ENCODE measurements around the gene OSBPL9. TPM values are rescaled to one million over a fixed set of nuclear protein-coding genes. Genes with fewer than 3 reads are reported as not detected.

Gene OSBPL9
- total and polyA plus RNA-seq, 9 of the 15 experiments (the other 6 are each of a cell fraction or from before 2014, with no cell fraction given): 43.9 to 217 (median 170) TPM

DNA sequence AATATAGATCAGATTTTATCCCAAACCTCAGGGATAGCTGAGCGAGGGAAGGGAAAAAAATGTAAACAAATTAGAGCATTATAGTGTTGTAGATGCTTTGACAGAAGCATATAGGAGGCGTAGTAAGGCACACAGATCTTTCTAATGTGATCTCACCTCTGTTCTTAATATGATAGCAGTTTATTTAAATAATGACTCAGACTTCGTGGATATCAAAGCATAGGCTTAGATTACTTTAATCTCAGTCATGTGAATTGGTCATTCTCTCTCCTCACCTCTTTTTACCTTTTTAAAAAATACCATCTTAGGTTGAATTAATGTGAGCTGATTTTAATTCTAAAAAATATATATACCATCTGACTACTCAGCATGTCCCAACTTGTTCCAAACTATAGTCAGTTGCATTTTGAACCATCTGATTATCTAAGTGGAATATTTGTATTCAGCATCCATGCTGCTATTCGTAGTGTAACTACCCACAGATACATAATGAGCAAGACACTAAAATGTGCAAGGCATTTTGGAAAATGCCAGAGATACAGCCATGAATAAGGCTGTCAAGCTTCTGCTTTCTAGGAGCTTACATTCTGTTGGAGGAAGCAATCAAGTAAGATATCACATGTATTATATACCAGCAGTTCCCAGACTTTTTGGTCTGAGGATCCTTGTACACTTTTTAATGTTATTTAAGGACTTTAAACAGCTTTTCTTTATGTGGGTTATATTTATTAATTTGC lies 76.7 kb downstream of the OSBPL9 start (continued):
- TF ChIP-seq GABPB2 (CRISPR knock-in tag; conservative IDR thresholded peaks at IDR 0.05): no peak
- TF ChIP-seq, protein P1, sequence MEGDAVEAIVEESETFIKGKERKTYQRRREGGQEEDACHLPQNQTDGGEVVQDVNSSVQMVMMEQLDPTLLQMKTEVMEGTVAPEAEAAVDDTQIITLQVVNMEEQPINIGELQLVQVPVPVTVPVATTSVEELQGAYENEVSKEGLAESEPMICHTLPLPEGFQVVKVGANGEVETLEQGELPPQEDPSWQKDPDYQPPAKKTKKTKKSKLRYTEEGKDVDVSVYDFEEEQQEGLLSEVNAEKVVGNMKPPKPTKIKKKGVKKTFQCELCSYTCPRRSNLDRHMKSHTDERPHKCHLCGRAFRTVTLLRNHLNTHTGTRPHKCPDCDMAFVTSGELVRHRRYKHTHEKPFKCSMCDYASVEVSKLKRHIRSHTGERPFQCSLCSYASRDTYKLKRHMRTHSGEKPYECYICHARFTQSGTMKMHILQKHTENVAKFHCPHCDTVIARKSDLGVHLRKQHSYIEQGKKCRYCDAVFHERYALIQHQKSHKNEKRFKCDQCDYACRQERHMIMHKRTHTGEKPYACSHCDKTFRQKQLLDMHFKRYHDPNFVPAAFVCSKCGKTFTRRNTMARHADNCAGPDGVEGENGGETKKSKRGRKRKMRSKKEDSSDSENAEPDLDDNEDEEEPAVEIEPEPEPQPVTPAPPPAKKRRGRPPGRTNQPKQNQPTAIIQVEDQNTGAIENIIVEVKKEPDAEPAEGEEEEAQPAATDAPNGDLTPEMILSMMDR (IDR thresholded peaks at IDR 0.05 in 2 of 3, conservative IDR thresholded peaks at IDR 0.05 in 1 of 3; ENCODE audit: insufficient read depth in 2 of 3, low read depth in 1 of 3, low read length in 3 of 3): no peak
- TF ChIP-seq, protein P2, sequence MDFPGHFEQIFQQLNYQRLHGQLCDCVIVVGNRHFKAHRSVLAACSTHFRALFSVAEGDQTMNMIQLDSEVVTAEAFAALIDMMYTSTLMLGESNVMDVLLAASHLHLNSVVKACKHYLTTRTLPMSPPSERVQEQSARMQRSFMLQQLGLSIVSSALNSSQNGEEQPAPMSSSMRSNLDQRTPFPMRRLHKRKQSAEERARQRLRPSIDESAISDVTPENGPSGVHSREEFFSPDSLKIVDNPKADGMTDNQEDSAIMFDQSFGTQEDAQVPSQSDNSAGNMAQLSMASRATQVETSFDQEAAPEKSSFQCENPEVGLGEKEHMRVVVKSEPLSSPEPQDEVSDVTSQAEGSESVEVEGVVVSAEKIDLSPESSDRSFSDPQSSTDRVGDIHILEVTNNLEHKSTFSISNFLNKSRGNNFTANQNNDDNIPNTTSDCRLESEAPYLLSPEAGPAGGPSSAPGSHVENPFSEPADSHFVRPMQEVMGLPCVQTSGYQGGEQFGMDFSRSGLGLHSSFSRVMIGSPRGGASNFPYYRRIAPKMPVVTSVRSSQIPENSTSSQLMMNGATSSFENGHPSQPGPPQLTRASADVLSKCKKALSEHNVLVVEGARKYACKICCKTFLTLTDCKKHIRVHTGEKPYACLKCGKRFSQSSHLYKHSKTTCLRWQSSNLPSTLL (IDR thresholded peaks at IDR 0.05): no peak
- TF ChIP-seq, protein P3, sequence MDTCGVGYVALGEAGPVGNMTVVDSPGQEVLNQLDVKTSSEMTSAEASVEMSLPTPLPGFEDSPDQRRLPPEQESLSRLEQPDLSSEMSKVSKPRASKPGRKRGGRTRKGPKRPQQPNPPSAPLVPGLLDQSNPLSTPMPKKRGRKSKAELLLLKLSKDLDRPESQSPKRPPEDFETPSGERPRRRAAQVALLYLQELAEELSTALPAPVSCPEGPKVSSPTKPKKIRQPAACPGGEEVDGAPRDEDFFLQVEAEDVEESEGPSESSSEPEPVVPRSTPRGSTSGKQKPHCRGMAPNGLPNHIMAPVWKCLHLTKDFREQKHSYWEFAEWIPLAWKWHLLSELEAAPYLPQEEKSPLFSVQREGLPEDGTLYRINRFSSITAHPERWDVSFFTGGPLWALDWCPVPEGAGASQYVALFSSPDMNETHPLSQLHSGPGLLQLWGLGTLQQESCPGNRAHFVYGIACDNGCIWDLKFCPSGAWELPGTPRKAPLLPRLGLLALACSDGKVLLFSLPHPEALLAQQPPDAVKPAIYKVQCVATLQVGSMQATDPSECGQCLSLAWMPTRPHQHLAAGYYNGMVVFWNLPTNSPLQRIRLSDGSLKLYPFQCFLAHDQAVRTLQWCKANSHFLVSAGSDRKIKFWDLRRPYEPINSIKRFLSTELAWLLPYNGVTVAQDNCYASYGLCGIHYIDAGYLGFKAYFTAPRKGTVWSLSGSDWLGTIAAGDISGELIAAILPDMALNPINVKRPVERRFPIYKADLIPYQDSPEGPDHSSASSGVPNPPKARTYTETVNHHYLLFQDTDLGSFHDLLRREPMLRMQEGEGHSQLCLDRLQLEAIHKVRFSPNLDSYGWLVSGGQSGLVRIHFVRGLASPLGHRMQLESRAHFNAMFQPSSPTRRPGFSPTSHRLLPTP (IDR thresholded peaks at IDR 0.05; ENCODE audit: borderline replicate concordance, extremely low read depth, insufficient read length): no peak
- TF ChIP-seq ZKSCAN1 (IDR thresholded peaks at IDR 0.05; ENCODE audit: low read depth, low read length): no peak
- TF ChIP-seq, protein P4, sequence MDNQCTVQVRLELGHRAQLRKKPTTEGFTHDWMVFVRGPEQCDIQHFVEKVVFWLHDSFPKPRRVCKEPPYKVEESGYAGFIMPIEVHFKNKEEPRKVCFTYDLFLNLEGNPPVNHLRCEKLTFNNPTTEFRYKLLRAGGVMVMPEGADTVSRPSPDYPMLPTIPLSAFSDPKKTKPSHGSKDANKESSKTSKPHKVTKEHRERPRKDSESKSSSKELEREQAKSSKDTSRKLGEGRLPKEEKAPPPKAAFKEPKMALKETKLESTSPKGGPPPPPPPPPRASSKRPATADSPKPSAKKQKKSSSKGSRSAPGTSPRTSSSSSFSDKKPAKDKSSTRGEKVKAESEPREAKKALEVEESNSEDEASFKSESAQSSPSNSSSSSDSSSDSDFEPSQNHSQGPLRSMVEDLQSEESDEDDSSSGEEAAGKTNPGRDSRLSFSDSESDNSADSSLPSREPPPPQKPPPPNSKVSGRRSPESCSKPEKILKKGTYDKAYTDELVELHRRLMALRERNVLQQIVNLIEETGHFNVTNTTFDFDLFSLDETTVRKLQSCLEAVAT (IDR thresholded peaks at IDR 0.05): no peak
- no peak for TF ChIP-seq MEF2D (tag; conservative IDR thresholded peaks at IDR 0.05; ENCODE audit: low read depth)
